H9 (cell line): ENCODE measurements around the gene SEMA3F. TPM values are rescaled to one million over a fixed set of nuclear protein-coding genes. Genes with fewer than 3 reads are reported as not detected.
A peak's percentile ranks its signal among the peaks of the same experiment; 100 is the strongest.

Experiments
- DNase-seq: peaks from one replicate; pipeline ENCODE4 v3.0.0-alpha.2; 2017
- H2AFZ ChIP-seq: one replicate; pipeline ENCODE4 v1.6.1; 2013; ENCODE audit warnings: mild to moderate bottlenecking, low read length, control low read depth, moderate library complexity
- H2AK5ac ChIP-seq: 2 replicates; pipeline ENCODE4 v1.6.1; 2013; ENCODE audit warnings: low read length, control low read depth, mixed read lengths; ENCODE audit not compliant: insufficient read length
- H2BK120ac ChIP-seq: one replicate; pipeline ENCODE4 v1.6.1; 2013; ENCODE audit warnings: low read depth, mild to moderate bottlenecking, low read length, control low read depth, inconsistent platforms; ENCODE audit not compliant: poor library complexity, severe bottlenecking
- H2BK12ac ChIP-seq: 2 replicates; pipeline ENCODE4 v1.6.1; 2013; ENCODE audit warnings: low read length, control low read depth, mixed read lengths, low read depth; ENCODE audit not compliant: insufficient read length
- H2BK15ac ChIP-seq: 2 replicates; pipeline ENCODE4 v1.6.1; 2013; ENCODE audit warnings: low read depth, low read length, control low read depth
- H2BK20ac ChIP-seq: one replicate; pipeline ENCODE4 v1.6.1; 2013; ENCODE audit warnings: low read depth, mild to moderate bottlenecking, low read length, control low read depth, inconsistent platforms; ENCODE audit not compliant: poor library complexity, severe bottlenecking
- H2BK5ac ChIP-seq: 2 replicates; pipeline ENCODE4 v1.6.1; 2013; ENCODE audit warnings: low read length, control low read depth, mixed read lengths; ENCODE audit not compliant: insufficient read length
- H3K14ac ChIP-seq: 2 replicates; pipeline ENCODE4 v1.6.1; 2013; ENCODE audit warnings: low read length, control low read depth; ENCODE audit not compliant: insufficient read depth
- H3K18ac ChIP-seq: 2 replicates; pipeline ENCODE4 v1.6.1; 2013; ENCODE audit warnings: low read depth, mild to moderate bottlenecking, mixed read lengths, low read length, control low read depth; ENCODE audit not compliant: insufficient read length
- H3K23ac ChIP-seq: 2 replicates; pipeline ENCODE4 v1.6.1; 2013; ENCODE audit warnings: low read length, control low read depth, mixed read lengths, low read depth; ENCODE audit not compliant: insufficient read length
- H3K23me2 ChIP-seq: 2 replicates; pipeline ENCODE4 v1.6.1; 2013; ENCODE audit warnings: low read depth, mild to moderate bottlenecking, mixed read lengths, low read length, control low read depth; ENCODE audit not compliant: insufficient read length, poor library complexity, severe bottlenecking
- H3K27ac ChIP-seq: 2 replicates; pipeline ENCODE4 v1.5.1; 2013; ENCODE audit warnings: low read length, control low read depth, mixed read lengths, low read depth; ENCODE audit not compliant: insufficient read length
- H3K27me3 ChIP-seq: 2 replicates; pipeline ENCODE4 v1.6.1; 2013; ENCODE audit warnings: low read length, control low read depth, inconsistent platforms; ENCODE audit not compliant: insufficient read depth
- H3K4ac ChIP-seq: 2 replicates; pipeline ENCODE4 v1.6.1; 2013; ENCODE audit warnings: low read depth, mild to moderate bottlenecking, control low read depth, inconsistent platforms, low read length, moderate library complexity
- H3K4me1 ChIP-seq: 2 replicates; pipeline ENCODE4 v1.6.1; 2013; ENCODE audit warnings: low read length, control low read depth, inconsistent platforms; ENCODE audit not compliant: insufficient read depth
- H3K4me2 ChIP-seq: 2 replicates; pipeline ENCODE4 v1.6.1; 2013; ENCODE audit warnings: low read length, control low read depth, mixed read lengths; ENCODE audit not compliant: insufficient read length, insufficient read depth
- H3K56ac ChIP-seq: 2 replicates; pipeline ENCODE4 v1.6.1; 2013; ENCODE audit warnings: low read depth, mild to moderate bottlenecking, mixed read lengths, low read length, control low read depth; ENCODE audit not compliant: insufficient read length
- H3K79me1 ChIP-seq: 2 replicates; pipeline ENCODE4 v1.6.1; 2013; ENCODE audit warnings: low read depth, mild to moderate bottlenecking, moderate library complexity, low read length, control low read depth, inconsistent platforms; ENCODE audit not compliant: insufficient read depth, poor library complexity, severe bottlenecking
- H3K79me2 ChIP-seq: 2 replicates; pipeline ENCODE4 v1.6.1; 2013; ENCODE audit warnings: low read length, control low read depth, inconsistent platforms; ENCODE audit not compliant: insufficient read depth
- H3K9ac ChIP-seq: 2 replicates; pipeline ENCODE4 v1.6.1; 2013; ENCODE audit warnings: low read length, control low read depth, mixed read lengths; ENCODE audit not compliant: insufficient read length; ENCODE audit errors: extremely low read depth
- H3K9me3 ChIP-seq: one replicate; pipeline ENCODE4 v1.6.1; 2013; ENCODE audit warnings: low read depth, low read length, inconsistent platforms; ENCODE audit not compliant: control insufficient read depth
- H3T11ph ChIP-seq: one replicate; pipeline ENCODE4 v1.6.1; 2013; ENCODE audit warnings: mild to moderate bottlenecking, low read length, control low read depth, inconsistent platforms
- H4K20me1 ChIP-seq: one replicate; pipeline ENCODE4 v1.6.1; 2013; ENCODE audit not compliant: control insufficient read depth, insufficient read length, insufficient read depth
- H4K5ac ChIP-seq: 2 replicates; pipeline ENCODE4 v1.6.1; 2013; ENCODE audit warnings: low read depth, mild to moderate bottlenecking, mixed read lengths, low read length, control low read depth; ENCODE audit not compliant: insufficient read length
- H4K8ac ChIP-seq: replicated peaks from 2 replicates; pipeline ENCODE4 v1.6.1; 2013; ENCODE audit warnings: low read length, control low read depth, mixed read lengths, low read depth; ENCODE audit not compliant: insufficient read length
- H4K91ac ChIP-seq: 2 replicates; pipeline ENCODE4 v1.6.1; 2013; ENCODE audit warnings: low read depth, mild to moderate bottlenecking, moderate library complexity, mixed read lengths, low read length, control low read depth; ENCODE audit not compliant: insufficient read length
- H3K27ac Mint-ChIP-seq, 3 experiments: 2 replicates in 2 of 3; 3 replicates in 1 of 3; pipeline ENCODE4 v1.8.0; 2020 to 2021; ENCODE audit warnings: mixed read lengths in 3 of 3, mild to moderate bottlenecking in 1 of 3, moderate library complexity in 1 of 3
- H3K27me3 Mint-ChIP-seq: 2 replicates; pipeline ENCODE4 v1.8.0; 2021; ENCODE audit warnings: low read depth, mild to moderate bottlenecking, moderate library complexity, mixed read lengths
- H3K36me3 Mint-ChIP-seq, 3 experiments: 2 replicates in 2 of 3; 3 replicates in 1 of 3; pipeline ENCODE4 v1.8.0; 2020 to 2021; ENCODE audit warnings: low read depth in 3 of 3, mixed read lengths in 3 of 3; ENCODE audit not compliant: insufficient read depth in 1 of 3
- H3K4me1 Mint-ChIP-seq, 2 experiments: 2 replicates each; pipeline ENCODE4 v1.8.0; 2020; ENCODE audit warnings: mixed read lengths in 2 of 2
- H3K4me3 Mint-ChIP-seq, 2 experiments: 2 replicates in 1 of 2; 3 replicates in 1 of 2; pipeline ENCODE4 v1.8.0; 2020 to 2021; ENCODE audit warnings: mild to moderate bottlenecking in 2 of 2, mixed read lengths in 2 of 2, moderate library complexity in 1 of 2
- H3K9me3 Mint-ChIP-seq, 2 experiments: 2 replicates in 1 of 2; 3 replicates in 1 of 2; pipeline ENCODE4 v1.8.0; 2020; ENCODE audit warnings: mild to moderate bottlenecking in 2 of 2, mixed read lengths in 2 of 2, moderate library complexity in 1 of 2
- WGBS: extraction: QIAGEN DNeasy Blood & Tissue Kit; methylation state at CpG from one replicate; pipeline ENCODE4 v1.1.7; 2013; ENCODE audit warnings: missing lambda C conversion rate, low lambda C conversion rate, mixed read lengths; ENCODE audit not compliant: insufficient read length; ENCODE audit errors: extremely low coverage; 5-methylcytosine and 5-hydroxymethylcytosine counted together
- total RNA-seq: library from RNA; stranded (reverse); gene quantifications from 2 replicates; pipeline ENCODE4 v1.2.1, GENCODE V29; 2021
- TF ChIP-seq, protein P1 (sequence below): fragments of 200-600 bp; sonication (generic); conservative IDR thresholded peaks from 3 replicates; pipeline ENCODE4 v1.8.0; 2021; ENCODE audit warnings: antibody characterized with exemption, mild to moderate bottlenecking

The SEMA3F gene
- total RNA-seq, 1 experiment from 2014 or later: 14.3 TPM

DNA sequence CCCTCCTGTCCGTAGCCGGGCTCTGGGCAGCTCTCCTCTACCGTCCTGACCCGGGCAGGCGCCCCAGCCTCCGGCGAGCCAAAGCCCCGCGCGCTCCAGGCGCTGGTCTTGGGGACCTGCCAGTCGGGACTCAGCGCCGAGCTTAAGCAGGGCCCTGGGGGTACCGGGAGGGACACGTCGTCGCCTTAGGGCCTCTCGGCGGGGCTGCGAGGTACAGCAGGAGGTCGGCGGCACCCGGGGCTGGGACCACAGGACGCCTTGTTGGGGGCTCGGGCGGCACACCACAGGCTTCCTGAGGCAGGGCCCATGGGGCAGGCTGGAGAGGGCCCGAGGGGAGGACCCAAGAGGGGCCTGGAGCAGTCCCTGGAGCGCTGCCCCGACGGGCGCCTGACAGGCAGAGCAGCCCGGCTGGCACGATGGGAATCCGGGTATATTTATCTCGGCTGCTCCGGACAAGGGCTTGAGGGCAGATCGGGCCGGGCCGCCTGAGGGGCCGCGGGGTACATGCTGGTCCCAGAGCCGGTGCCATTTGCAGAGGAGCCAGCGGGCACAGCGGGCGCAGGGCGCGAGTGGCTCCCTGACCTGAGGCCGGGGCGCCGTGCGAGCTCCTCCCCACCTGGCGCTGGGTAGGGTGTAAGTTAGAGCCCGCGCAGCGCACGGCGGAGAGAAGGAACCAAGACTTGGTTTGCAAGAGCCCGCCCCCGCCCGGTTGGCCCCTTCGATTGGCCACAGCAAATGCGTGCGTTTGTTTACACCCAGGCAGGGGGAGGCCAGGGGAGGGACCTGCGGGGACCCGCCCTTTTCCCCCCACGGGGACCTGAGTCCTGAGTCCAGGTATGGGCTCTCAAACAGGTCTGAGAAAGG lies 50.5 kb downstream of the SEMA3F start:
- Histone ChIP-seq H3K23ac (no peak overlapping the region), H2BK20ac (no peak overlapping the region), H3K79me1 (no peaks in the 10 kb centered on the region), H3K27ac (no peak overlapping the region), H3K9ac (no peak overlapping the region), H2BK5ac (no peak overlapping the region), H3K4ac (no peak overlapping the region), H3K4me2 (peak overlapping the region; percentile 54), H4K91ac (no peak overlapping the region), H3K9me3 (no peaks in the 10 kb centered on the region), H4K20me1 (no peaks in the 10 kb centered on the region), H2AK5ac (no peak overlapping the region), H2BK120ac (no peak overlapping the region), H3K27me3 (peaks cover 7% of the 10 kb centered on the region; the same call in 1 of the 2 replicates), H3K14ac (no peak overlapping the region), H3K18ac (no peak overlapping the region), H3K23me2 (peaks cover 7% of the 10 kb centered on the region), H3K79me2 (no peaks in the 10 kb centered on the region), H2BK15ac (no peak overlapping the region), H3T11ph (no peak overlapping the region), H3K56ac (no peak overlapping the region), H2BK12ac (no peak overlapping the region), H4K8ac (no peak overlapping the region), H4K5ac (no peak overlapping the region), H2AFZ (no peak overlapping the region), H3K4me1 (no peaks in the 10 kb centered on the region)
- H3K27me3 Mint-ChIP-seq: peaks cover 63% of the 10 kb centered on the region
- H3K9me3 Mint-ChIP-seq: no peaks in the 10 kb centered on the region; a peak in 1 of 5 replicates
- H3K27ac Mint-ChIP-seq: no peak overlapping the region
- H3K4me3 Mint-ChIP-seq: peak overlapping the region; percentile 57 to 74
- DNase-seq: peak; percentile 86
- no CpG with 5 or more reads among the region's 67 CpGs for WGBS
- peaks cover 31 to 37% of the 10 kb centered on the region in 2 experiments for H3K4me1 Mint-ChIP-seq
- H3K36me3 Mint-ChIP-seq: no peaks in the 10 kb centered on the region
- TF ChIP-seq, protein P1, sequence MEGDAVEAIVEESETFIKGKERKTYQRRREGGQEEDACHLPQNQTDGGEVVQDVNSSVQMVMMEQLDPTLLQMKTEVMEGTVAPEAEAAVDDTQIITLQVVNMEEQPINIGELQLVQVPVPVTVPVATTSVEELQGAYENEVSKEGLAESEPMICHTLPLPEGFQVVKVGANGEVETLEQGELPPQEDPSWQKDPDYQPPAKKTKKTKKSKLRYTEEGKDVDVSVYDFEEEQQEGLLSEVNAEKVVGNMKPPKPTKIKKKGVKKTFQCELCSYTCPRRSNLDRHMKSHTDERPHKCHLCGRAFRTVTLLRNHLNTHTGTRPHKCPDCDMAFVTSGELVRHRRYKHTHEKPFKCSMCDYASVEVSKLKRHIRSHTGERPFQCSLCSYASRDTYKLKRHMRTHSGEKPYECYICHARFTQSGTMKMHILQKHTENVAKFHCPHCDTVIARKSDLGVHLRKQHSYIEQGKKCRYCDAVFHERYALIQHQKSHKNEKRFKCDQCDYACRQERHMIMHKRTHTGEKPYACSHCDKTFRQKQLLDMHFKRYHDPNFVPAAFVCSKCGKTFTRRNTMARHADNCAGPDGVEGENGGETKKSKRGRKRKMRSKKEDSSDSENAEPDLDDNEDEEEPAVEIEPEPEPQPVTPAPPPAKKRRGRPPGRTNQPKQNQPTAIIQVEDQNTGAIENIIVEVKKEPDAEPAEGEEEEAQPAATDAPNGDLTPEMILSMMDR: no peak
